ENCODE results near the gene CARD11.

GRCh38 chr7:3013975-3014792 is 29.5 kb downstream of the CARD11 start:
- no peak for TF ChIP-seq REST (IDR thresholded peaks at IDR 0.05; ENCODE audit: insufficient read depth in 1 of 2, low read depth in 2 of 2, low read length in 2 of 2)
- TF ChIP-seq TAF1 (IDR thresholded peaks at IDR 0.05; ENCODE audit: borderline replicate concordance, insufficient read depth, low read length): no peak

All from PFSK-1 (cell line).